NCI-H2029 (cell line): Measurements from ENCODE around the gene ZNF230.
A peak's percentile ranks its signal among the peaks of the same experiment; 100 is the strongest.

ENCODE experiments used
- DNase-seq: peaks from one replicate; lab custom pipeline; 2025; lab: John Stamatoyannopoulos, UW

The ZNF230 gene

DNA sequence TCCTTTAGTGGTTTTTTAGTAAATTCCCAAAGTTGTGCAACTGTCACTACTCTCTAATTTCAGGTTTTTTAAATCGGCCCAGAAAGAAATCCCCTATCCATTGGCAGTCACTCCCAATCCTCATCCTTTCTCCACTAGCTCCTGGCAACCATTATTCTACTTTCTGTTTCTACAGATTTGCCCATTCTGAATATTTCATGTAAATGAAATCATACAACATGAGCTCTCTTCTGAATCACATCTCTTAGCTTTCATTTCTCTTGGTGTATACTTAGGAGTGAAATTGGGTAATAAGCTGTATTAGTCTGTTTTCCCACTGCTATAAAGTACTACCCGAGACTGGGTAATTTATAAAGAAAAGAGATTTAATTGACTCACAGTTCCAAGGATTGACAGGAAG lies 39.4 kb downstream of the ZNF230 start:
- DNase-seq = no peak

DNA sequence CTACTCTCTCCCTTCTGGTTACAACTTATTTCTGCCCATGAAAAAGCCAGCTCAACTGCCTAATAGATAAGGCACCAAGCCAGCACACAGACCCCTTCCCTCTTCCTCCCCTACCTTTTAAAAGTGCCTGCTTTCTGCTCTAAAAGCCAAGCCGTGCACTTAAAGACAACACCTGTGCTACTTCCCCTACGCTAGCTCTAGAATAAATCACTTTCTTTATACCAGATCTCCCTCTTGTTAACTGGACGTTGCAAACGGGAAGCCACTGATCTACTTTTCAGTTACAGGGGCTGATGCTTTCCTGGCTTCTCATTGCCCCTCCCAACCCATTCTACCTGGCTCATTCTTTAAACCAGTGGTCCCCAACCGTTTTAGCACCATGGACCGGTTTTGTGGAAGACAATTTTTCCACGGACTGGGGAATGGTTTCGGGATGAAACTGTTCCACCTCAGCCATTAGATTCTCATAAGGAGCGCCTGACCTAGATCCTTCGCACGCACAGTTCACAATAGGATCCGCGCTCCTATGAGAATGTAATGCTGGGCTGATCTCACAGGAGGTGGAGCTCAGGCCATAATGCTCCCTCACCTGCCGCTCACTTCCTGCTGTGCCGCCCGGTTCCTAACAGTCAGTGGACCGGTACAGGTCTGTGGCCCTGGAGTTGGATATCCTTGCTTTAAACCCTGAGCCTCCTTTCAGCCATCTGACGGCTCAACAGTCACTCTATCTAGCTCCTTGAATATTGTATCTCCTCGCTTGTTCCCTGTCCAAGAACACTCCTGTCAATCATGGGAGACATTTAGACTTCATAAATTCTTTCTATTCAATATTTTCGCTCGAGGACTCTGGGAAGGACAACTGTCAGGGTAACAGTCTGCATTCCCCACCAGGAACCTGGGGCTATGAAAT lies 48.2 kb downstream of the ZNF230 start:
- peak; percentile 82 for DNase-seq

DNA sequence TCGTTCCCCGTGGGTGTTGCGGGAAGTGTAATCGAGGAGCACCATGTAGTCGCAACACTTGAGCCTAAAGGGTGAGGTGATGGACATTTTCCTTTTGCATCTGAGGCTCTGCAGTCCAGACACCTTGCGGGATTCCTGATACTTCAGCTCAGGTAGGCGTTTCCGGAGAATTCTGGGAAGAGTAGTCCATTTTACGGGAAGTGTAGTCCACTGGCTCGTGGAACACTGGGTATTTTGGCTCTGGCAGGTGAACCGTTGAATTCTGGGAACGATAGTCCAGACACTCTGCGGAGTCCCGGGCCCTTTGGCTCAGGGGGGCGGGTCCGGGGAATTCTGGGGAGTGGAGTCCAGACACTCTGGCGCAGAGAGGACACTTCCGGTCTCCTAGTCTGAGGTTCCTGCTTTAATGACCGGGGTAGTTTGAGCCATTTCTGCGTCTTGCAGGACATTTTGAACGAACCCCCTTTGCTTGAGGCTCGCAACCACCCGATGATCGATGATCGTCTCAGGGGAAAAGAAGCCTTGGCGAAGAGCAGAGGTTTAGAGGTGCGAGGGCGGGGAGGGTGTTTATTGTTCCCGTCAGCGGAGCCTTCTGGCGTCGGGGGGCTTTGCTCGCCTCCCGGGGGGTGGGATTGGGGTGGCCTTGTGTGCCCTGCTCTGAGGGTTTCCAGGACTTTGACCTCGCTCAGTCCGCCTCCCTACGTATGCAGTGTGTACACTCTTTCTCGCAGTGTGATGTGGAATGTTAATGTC lies 49.1 kb downstream of the ZNF230 start, which contains the start of gene ZNF223:
Gene ZNF223 (plus strand): TSS at position 387 of the 753 bp plus-strand sequence. CDS start 3,141 bp downstream, outside the sequence.
- peak; percentile 98 for DNase-seq

DNA sequence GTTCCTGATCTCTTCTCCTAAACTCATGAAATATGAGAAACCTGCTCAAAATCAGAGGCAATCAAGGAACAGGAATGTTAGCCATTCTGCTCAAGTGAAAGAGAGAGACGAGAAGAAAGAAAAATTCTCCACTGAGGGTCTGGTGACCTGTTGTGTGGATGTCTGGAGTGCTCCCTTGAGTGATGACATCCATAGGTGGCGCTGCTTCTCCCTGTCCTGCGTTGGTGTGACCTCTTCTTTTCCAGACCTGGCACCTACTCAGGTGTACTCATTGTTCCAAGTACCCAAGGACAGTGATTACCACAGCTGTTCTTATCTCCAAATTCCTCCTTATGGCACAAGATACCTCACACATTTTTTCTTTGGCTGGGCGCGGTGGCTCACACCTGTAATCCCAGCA lies 53.1 kb downstream of the ZNF230 start:
- no peak for DNase-seq

DNA sequence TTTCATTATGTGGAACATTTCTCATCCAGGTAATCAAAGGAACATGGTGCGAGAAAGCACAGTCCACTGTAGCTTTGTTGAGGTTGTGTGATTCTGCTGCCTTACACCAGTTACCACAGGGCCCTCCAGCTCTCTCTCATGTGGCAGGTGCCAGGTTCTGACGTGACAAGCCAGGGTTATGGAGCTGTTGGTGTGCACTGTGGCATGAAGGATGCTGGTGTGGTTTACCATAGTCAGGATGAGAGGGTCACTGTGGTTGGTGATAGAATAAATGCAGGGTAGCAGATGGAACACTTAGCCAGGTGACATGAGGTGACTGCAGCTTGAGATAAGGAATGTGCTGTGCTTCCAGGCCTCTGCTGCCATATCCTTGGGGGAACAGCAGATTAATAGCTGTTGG lies 56.5 kb downstream of the ZNF230 start:
- DNase-seq = no peak

DNA sequence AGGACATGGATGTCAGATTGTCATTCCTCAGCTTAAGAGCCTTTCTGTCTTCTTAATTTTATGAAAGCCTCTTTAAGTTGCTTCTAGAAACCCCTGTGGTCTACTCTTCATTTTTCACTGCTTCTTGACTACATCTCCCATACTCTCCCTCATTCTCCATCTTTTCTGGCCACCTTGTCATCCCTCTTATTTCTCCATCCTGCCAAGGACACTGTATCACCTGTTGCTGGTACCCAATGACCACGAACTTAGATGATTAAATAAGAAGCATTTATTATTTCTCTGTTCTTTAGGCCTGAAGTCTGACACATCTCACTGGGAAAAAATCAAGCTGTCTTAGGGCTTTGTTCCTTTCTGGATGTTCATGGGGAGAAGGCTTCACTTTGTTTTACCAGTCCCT lies 58.3 kb downstream of the ZNF230 start:
- no peak for DNase-seq
